ENCODE data around the gene RAD23B. TPM values are rescaled to one million over a fixed set of nuclear protein-coding genes. Genes with fewer than 3 reads are reported as not detected.

The RAD23B gene
- total RNA-seq, 1 donor from 2014 or later: 205 TPM

- Mint-ChIP-seq H3K27me3 (ENCODE audit: low read depth, unreplicated experiment) (peaks cover 4% of the 10 kb centered on the region), H3K4me1 (ENCODE audit: low read depth, unreplicated experiment) (no peaks in the 10 kb centered on the region), H3K36me3 (ENCODE audit: low read depth, unreplicated experiment) (no peaks in the 10 kb centered on the region), H3K4me3 (ENCODE audit: unreplicated experiment) (no peak overlapping the region), H3K9me3 (ENCODE audit: unreplicated experiment) (no peaks in the 10 kb centered on the region), H3K27ac (ENCODE audit: unreplicated experiment) (no peak overlapping the region)
- H3K4me2 ChIP-seq (ENCODE audit: low read length): no peak overlapping the region
- no peak for DNase-seq (ENCODE audit: low read depth)
- TF ChIP-seq EZH2 (IDR thresholded peaks at IDR 0.05; ENCODE audit: insufficient read depth, low read length): no peak
- TF ChIP-seq CTCF (IDR thresholded peaks at IDR 0.05; ENCODE audit: insufficient read depth, low read depth, low read length): no peak
- H3K4me1 ChIP-seq (ENCODE audit: insufficient read depth, low read length): no peaks in the 10 kb centered on the region
- no peak overlapping the region for H3K27ac ChIP-seq (ENCODE audit: low read depth, low read length)
- no peak overlapping the region for H2AFZ ChIP-seq (ENCODE audit: low read depth, low read length)
- H3K36me3 ChIP-seq (ENCODE audit: insufficient read depth, low read length): no peaks in the 10 kb centered on the region
- no peaks in the 10 kb centered on the region for H3K79me2 ChIP-seq (ENCODE audit: insufficient read depth, low read length)
- H3K27me3 ChIP-seq (ENCODE audit: insufficient read depth, low read length): no peaks in the 10 kb centered on the region
- H4K20me1 ChIP-seq (ENCODE audit: insufficient read depth, low read length): no peaks in the 10 kb centered on the region
- no peaks in the 10 kb centered on the region for H3K9me3 ChIP-seq (ENCODE audit: insufficient read depth, low read depth, low read length)
- no peak overlapping the region for H3K4me3 ChIP-seq (ENCODE audit: insufficient read depth, low read depth, low read length)
- no peak overlapping the region for H3K9ac ChIP-seq (ENCODE audit: low read length)
- no peak for FAIRE-seq
Measured at GRCh38 chr9:107378006-107378405, 94.9 kb downstream of the RAD23B start.

Other genes with a start within 250 kb of the RAD23B start
- gene KLF4, start 206.5 kb downstream of the RAD23B start, total RNA-seq: 3.2 and 4.4 TPM in 2 replicates